Activated CD4-positive, alpha-beta T cell treated with anti-CD3 and anti-CD28 coated beads for 1 hour (primary cell): ENCODE results near the gene RBCK1.
A peak's percentile ranks its signal among the peaks of the same experiment; 100 is the strongest.
"Not testable (repeated sequence)": the region's sequence is repeated elsewhere in the genome, so short reads cannot be mapped to it uniquely, and the experiment has no call there.

Source experiments
- DNase-seq: peaks from one replicate; pipeline ENCODE4 v3.0.0-alpha.2; 2020

Gene RBCK1

GRCh38 chr20:376750-377149 lies 31.3 kb upstream of the RBCK1 start:
- no peak for DNase-seq

- not testable (repeated sequence) for DNase-seq
Observed at GRCh38 chr20:377578-377977, 30.5 kb upstream of the RBCK1 start.

GRCh38 chr20:378961-379336 lies 29.1 kb upstream of the RBCK1 start:
- DNase-seq = no peak

GRCh38 chr20:380763-381580 lies 27.1 kb upstream of the RBCK1 start:
- DNase-seq = peak; percentile 41

- peak; percentile 57 for DNase-seq
Observed at GRCh38 chr20:381581-382290, 26.4 kb upstream of the RBCK1 start.

GRCh38 chr20:382291-383115 lies 25.6 kb upstream of the RBCK1 start:
- no peak for DNase-seq

- DNase-seq = no peak
Observed at GRCh38 chr20:383889-384288, 24.2 kb upstream of the RBCK1 start.

- DNase-seq = no peak
Observed at GRCh38 chr20:384723-385122, 23.4 kb upstream of the RBCK1 start.

- DNase-seq = no peak
Observed at GRCh38 chr20:385448-385847, 22.7 kb upstream of the RBCK1 start.

GRCh38 chr20:386634-387033 lies 21.5 kb upstream of the RBCK1 start:
- not testable (repeated sequence) for DNase-seq

GRCh38 chr20:387520-387919 lies 20.6 kb upstream of the RBCK1 start:
- no peak for DNase-seq

- DNase-seq = no peak
Observed at GRCh38 chr20:388034-388994, 19.8 kb upstream of the RBCK1 start.

- DNase-seq = no peak
Observed at GRCh38 chr20:389220-389619, 18.9 kb upstream of the RBCK1 start.

GRCh38 chr20:391041-391711 lies 16.9 kb upstream of the RBCK1 start:
- DNase-seq = no peak

GRCh38 chr20:393296-393695 lies 14.8 kb upstream of the RBCK1 start:
- DNase-seq = not testable (repeated sequence)

GRCh38 chr20:396252-396618 lies 11.9 kb upstream of the RBCK1 start:
- DNase-seq = no peak

- DNase-seq = no peak
Observed at GRCh38 chr20:396619-397431, 11.3 kb upstream of the RBCK1 start.

- DNase-seq = no peak
Observed at GRCh38 chr20:397432-398237, 10.5 kb upstream of the RBCK1 start.

GRCh38 chr20:399182-399707 lies 8.9 kb upstream of the RBCK1 start:
- DNase-seq = no peak

GRCh38 chr20:400128-400453 lies 8.0 kb upstream of the RBCK1 start:
- DNase-seq = no peak
